HepG2 (cell line): ENCODE measurements around the gene PLEKHG4B. TPM values are rescaled to one million over a fixed set of nuclear protein-coding genes. Genes with fewer than 3 reads are reported as not detected.

ENCODE experiments used
- FOSL1 ChIP-seq: sonication (generic); formaldehyde crosslinking; IDR thresholded peaks from 2 replicates; pipeline ENCODE4 v1.9.0; 2021; ENCODE audit warnings: missing genetic modification reagents, borderline replicate concordance
- HNRNPL ChIP-seq: fragments of 200-400 bp; formaldehyde crosslinking; IDR thresholded peaks from 2 replicates; pipeline ENCODE4 v1.6.1; 2017; ENCODE audit warnings: mild to moderate bottlenecking, low read depth, low read length
- HOXA5 ChIP-seq: sonication (generic); formaldehyde crosslinking; IDR thresholded peaks from 2 replicates; pipeline ENCODE4 v1.4.0; 2020; ENCODE audit warnings: missing genetic modification reagents
- KDM4B ChIP-seq: sonication (generic); formaldehyde crosslinking; IDR thresholded peaks from 2 replicates; pipeline ENCODE4 v1.4.0; 2020; ENCODE audit warnings: missing genetic modification reagents
- KLF16 ChIP-seq, 2 experiments: sonication (generic) in 1 of 2; formaldehyde crosslinking in 1 of 2; IDR thresholded peaks; 2 replicates each; pipeline versions ENCODE4 v1.6.1 to v1.8.0; 2016 to 2023; ENCODE audit warnings: missing genetic modification reagents in 2 of 2, missing compliant biosample characterization in 1 of 2
- NFIB ChIP-seq: sonication (generic); formaldehyde crosslinking; IDR thresholded peaks from 2 replicates; pipeline ENCODE4 v1.9.0; 2021; ENCODE audit warnings: missing genetic modification reagents, mild to moderate bottlenecking, borderline replicate concordance
- PTBP1 ChIP-seq: fragments of 200-400 bp; formaldehyde crosslinking; IDR thresholded peaks from 2 replicates; pipeline ENCODE4 v1.6.1; 2018; ENCODE audit warnings: low read length, low read depth; ENCODE audit not compliant: poor library complexity, severe bottlenecking
- RBM39 ChIP-seq: fragments of 200-400 bp; formaldehyde crosslinking; IDR thresholded peaks from one replicate; pipeline ENCODE4 v1.6.1; 2018; ENCODE audit warnings: antibody characterized with exemption, mild to moderate bottlenecking, low read depth, low read length; ENCODE audit not compliant: poor library complexity, severe bottlenecking
- RCOR2 ChIP-seq: IDR thresholded peaks from 2 replicates; pipeline ENCODE4 v1.6.1; 2016; ENCODE audit warnings: missing biosample characterization, missing genetic modification reagents
- TEAD2 ChIP-seq: sonication (generic); formaldehyde crosslinking; IDR thresholded peaks from 2 replicates; pipeline ENCODE4 v1.9.0; 2021; ENCODE audit warnings: missing genetic modification reagents
- UBTF ChIP-seq: sonication (generic); formaldehyde crosslinking; IDR thresholded peaks from 2 replicates; pipeline ENCODE4 v1.4.0; 2020; ENCODE audit warnings: mild to moderate bottlenecking, missing genetic modification reagents
- ZNF235 ChIP-seq: sonication (generic); formaldehyde crosslinking; IDR thresholded peaks from 2 replicates; pipeline ENCODE4 v1.8.1; 2023; ENCODE audit warnings: mild to moderate bottlenecking, missing genetic modification reagents, borderline replicate concordance
- ZNF263 ChIP-seq: sonication (generic); formaldehyde crosslinking; IDR thresholded peaks from 2 replicates; pipeline ENCODE4 v1.4.0; 2020; ENCODE audit warnings: missing genetic modification reagents
- ZNF383 ChIP-seq: sonication (generic); formaldehyde crosslinking; IDR thresholded peaks from 2 replicates; pipeline ENCODE4 v1.4.0; 2020; ENCODE audit warnings: missing genetic modification reagents, mild to moderate bottlenecking, borderline replicate concordance
- ZNF547 ChIP-seq: sonication (generic); formaldehyde crosslinking; IDR thresholded peaks from 2 replicates; pipeline ENCODE4 v1.5.1; 2020; ENCODE audit warnings: mild to moderate bottlenecking, missing genetic modification reagents
- ZNF75D ChIP-seq: sonication (generic); formaldehyde crosslinking; IDR thresholded peaks from 2 replicates; pipeline ENCODE4 v1.8.1; 2023; ENCODE audit warnings: missing genetic modification reagents, mild to moderate bottlenecking, borderline replicate concordance
- ZNF891 ChIP-seq: sonication (generic); formaldehyde crosslinking; IDR thresholded peaks from 2 replicates; pipeline ENCODE4 v1.5.0; 2020; ENCODE audit warnings: mild to moderate bottlenecking, missing genetic modification reagents
- polyA plus RNA-seq, 8 experiments: library from polyadenylated mRNA; depleted of rRNA in 3 of 8; stranded (reverse) in 7 of 8; unstranded in 1 of 8; fragments of >200 nt; fragmentation: Illumina TruSeq in 4 of 8; extraction: Trizol in 4 of 8; gene quantifications; 2 replicates each; pipeline versions ENCODE4 v1.2.1 to v1.2.3, GENCODE V29; 2011 to 2016; ENCODE audit warnings: low read depth in 4 of 8, missing spikeins in 1 of 8, mixed read lengths in 1 of 8; ENCODE audit not compliant: insufficient read depth in 1 of 8
- total RNA-seq, 5 experiments: library from RNA; depleted of rRNA; stranded (reverse); fragments of >200 nt; fragmentation: Illumina TruSeq; extraction: Trizol; gene quantifications; 2 replicates each; pipeline ENCODE4 v1.2.3, GENCODE V29; 2016; ENCODE audit warnings: low read depth in 1 of 5

Gene PLEKHG4B
- total and polyA plus RNA-seq, 2 of the 13 experiments (the other 11 are each of a cell fraction or from before 2014, with no cell fraction given) = 0.09 TPM; not detected in 1

DNA sequence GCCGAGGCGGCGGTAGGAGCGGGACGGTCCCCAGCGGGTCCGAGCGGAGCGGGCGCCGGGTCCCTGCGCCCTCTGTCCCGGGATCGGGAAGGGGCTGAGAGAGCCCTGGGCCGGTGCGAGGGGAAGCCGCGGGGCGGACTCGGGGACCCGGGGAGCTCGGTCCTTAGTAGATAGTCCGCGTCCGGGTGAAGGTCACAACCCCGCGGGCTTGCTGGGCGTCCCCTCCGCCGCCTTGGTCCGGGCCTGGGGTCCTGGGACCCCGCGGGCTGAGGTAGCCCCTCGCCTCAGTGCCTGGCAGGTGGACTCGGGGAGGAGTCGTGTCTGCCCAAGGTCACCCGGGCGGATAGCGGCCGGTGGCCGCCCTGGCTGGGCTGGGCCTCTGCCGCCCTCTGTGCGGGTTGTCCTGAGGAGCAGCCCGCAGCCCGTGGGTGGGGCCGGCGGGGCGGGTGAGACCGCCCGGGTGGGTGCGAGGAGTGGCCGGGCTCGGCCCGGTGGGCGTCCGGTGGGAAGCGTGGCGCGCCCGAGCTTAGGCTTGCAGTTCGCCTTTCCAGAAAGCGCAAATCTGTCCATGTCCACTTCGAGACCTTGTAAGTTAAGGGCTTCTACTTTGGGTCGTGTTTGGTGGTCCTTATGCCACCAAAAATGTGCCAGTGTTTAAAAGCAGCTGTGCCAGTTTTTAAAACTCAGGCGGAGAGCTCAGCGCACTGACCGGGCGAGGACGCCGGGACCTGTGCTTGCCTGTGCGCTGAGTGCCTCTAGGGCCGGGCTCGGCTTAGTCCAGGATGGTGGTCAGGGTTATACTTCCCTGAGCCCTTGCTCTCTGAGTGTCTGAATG lies 126.7 kb downstream of the PLEKHG4B start (continued):
- TF ChIP-seq NFIB (CRISPR knock-in tag) = no peak
- TF ChIP-seq ZNF383 (CRISPR knock-in tag) = no peak
- 0 out of 2 replicates have a peak, but pooled peaks have one; percentile 18 for TF ChIP-seq KDM4B (CRISPR knock-in tag)
- peak; percentile 71 for TF ChIP-seq ZNF547 (CRISPR knock-in tag)
- TF ChIP-seq ZNF263 = no peak
- 0 out of 2 replicates have a peak, but pooled peaks have one; percentile 27 for TF ChIP-seq HNRNPL
- TF ChIP-seq RCOR2 = no peak
- TF ChIP-seq HOXA5 (CRISPR knock-in tag) = peak; percentile 43; the same call in 1 of the 2 replicates
- TF ChIP-seq TEAD2 = no peak
- TF ChIP-seq KLF16 (CRISPR knock-in tag; IDR thresholded peaks at IDR 0.05) = 0 out of 4 replicates have a peak, but pooled peaks of 1 of the 2 experiments have one; percentile 20
- TF ChIP-seq ZNF891 (CRISPR knock-in tag) = peak; percentile 60
- no peak for TF ChIP-seq FOSL1 (CRISPR knock-in tag)
- peak; percentile 83 for TF ChIP-seq UBTF
- TF ChIP-seq ZNF235 (CRISPR knock-in tag) = peak; percentile 47; the same call in 1 of the 2 replicates
- peak; percentile 28 for TF ChIP-seq RBM39
- TF ChIP-seq PTBP1 = no peak
- TF ChIP-seq ZNF75D (CRISPR knock-in tag) = no peak
